GM12864 (cell line): Measurements from ENCODE around the gene SNX18.
"Not testable (repeated sequence)": the region's sequence is repeated elsewhere in the genome, so short reads cannot be mapped to it uniquely, and the experiment has no call there.

ENCODE experiments used
- DNase-seq: peaks from one replicate; pipeline ENCODE4 v3.0.0-alpha.2; 2011; ENCODE audit warnings: low read depth
- H3K4me3 ChIP-seq: 2 replicates; pipeline ENCODE4 v1.5.1; 2011; ENCODE audit warnings: mild to moderate bottlenecking, low read depth, low read length, control low read depth
- TF ChIP-seq, protein P1 (sequence below): IDR thresholded peaks from 2 replicates; pipeline ENCODE4 v1.5.1; 2011; ENCODE audit warnings: low read depth, mild to moderate bottlenecking, moderate library complexity, low read length, control low read depth, inconsistent platforms; ENCODE audit errors: missing control alignments

SNX18 gene

DNA sequence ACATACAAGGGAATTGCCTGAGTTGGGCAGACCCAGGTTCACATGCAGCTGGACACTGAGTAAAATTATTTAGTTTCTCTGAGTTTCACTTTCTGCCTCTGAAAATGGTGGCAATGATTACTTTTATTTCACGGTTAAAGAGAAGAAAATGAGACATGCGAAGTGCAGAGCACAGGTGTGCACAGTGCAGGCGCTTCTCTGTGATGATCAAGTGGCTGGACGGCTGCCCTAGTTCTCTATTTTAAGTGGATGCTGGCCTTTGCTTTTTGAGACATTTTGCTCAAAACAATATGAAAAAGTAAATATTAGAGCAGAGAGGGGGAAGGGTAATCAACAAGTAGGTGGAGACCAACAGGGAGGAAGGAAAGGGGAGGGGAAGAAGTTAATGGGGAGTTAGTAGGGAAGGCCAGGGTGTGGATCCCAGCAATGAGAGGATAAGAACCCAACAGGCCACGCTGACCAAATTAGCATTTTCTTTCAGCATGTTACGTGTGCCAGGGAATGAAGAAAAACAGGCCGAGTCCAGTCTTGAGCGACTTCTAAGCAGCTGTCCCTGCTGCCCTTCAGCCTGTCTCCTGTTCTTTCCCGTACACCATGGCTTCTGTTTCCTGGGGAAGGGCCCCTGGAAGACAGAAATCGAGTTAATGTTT, 16.1 kb downstream of the SNX18 start:
- H3K4me3 ChIP-seq: no peak overlapping the region
- no peak for DNase-seq

DNA sequence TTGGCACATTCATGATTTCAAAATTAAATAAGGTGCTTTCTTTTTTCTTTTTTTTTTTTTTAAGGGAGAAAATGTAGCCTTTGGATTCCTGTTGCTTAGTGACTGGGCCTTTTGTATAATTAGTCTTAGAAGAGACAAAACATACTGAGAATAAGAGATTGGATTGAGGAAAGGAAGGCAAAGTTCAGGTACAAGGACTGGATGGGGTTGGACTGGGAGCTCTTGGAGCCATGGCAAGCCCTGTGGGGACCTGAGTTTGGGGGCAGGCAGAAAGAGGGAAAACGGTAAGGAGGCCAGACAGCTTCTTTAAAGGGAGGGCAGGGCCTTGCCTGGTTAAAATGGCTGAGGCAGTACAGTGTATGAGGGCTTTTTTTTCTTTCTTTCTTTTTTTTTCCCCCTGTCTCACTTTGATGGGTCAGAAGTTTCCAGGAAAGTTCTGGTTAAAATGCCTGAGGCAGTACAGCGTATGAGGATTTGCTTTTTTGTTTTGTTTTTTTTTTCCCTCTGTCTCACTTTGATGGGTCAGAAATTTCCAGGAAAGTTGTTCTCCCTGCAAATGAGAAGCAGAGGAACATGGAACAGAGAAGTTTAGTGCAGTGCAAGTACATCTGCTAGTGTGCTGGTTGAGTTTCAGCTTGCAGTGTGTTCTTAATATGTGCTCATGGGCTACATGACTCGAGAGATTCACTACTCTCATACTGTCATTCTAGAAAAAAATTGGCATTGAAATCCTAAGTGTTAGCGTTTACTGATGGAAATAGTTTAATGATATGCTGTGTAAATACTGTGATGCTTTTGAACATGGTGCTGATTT, 16.8 kb downstream of the SNX18 start:
- no peak for DNase-seq
- TF ChIP-seq, protein P1, sequence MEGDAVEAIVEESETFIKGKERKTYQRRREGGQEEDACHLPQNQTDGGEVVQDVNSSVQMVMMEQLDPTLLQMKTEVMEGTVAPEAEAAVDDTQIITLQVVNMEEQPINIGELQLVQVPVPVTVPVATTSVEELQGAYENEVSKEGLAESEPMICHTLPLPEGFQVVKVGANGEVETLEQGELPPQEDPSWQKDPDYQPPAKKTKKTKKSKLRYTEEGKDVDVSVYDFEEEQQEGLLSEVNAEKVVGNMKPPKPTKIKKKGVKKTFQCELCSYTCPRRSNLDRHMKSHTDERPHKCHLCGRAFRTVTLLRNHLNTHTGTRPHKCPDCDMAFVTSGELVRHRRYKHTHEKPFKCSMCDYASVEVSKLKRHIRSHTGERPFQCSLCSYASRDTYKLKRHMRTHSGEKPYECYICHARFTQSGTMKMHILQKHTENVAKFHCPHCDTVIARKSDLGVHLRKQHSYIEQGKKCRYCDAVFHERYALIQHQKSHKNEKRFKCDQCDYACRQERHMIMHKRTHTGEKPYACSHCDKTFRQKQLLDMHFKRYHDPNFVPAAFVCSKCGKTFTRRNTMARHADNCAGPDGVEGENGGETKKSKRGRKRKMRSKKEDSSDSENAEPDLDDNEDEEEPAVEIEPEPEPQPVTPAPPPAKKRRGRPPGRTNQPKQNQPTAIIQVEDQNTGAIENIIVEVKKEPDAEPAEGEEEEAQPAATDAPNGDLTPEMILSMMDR: no peak
- no peak overlapping the region for H3K4me3 ChIP-seq

More for the DNA sequence above, 16.1 kb downstream of the SNX18 start:
- TF ChIP-seq, protein P1: no peak

DNA sequence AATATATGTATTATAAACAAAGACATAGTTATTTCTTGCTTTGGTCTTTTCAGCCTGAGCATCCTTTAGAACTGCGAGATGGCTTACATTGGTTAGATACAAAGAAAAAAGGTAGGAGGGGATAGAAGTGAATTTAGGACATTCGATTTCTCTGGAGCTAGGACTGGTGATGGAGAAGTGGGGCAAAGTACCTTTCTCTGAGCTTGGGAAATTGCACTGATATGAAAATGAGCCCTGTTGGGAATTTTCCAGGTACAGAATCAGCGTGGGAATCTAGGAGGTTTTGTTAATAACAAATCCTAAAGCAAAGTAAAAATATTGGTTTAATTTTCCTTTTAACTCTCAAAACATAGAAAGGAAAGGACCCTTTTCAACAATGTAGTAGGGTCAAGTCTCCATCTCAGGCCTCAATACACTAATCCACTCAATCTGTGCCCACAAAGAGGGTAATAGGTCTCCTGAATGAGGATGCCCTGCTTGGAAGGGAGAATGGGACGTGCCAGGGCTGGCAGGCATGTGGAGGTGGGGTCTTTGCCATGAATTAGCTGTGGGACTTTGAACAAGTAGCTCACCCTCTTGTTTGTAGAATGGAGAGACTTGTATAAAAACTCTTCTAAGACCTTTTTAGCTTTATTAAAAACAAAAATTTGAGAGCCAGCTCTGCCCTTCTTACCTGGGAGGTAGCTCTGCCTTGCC, 17.7 kb downstream of the SNX18 start:
- no peak for DNase-seq
- no peak overlapping the region for H3K4me3 ChIP-seq
- TF ChIP-seq, protein P1: no peak

DNA sequence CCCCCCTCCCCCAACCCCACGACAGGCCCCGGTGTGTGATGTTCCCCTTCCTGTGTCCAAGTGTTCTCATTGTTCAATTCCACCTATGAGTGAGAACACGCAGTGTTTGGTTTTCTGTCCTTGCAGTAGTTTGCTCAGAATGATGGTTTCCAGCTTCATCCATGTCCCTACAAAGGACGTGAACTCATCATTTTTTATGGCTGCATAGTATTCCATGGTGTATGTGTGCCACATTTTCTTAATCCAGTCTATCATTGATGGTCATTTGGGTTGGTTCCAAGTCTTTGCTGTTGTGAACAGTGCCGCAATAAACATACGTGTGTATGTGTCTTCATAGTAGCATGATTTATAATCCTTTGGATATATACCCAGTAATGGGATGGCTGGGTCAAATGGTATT, 18.8 kb downstream of the SNX18 start:
- DNase-seq, H3K4me3 ChIP-seq: not testable (repeated sequence)

DNA sequence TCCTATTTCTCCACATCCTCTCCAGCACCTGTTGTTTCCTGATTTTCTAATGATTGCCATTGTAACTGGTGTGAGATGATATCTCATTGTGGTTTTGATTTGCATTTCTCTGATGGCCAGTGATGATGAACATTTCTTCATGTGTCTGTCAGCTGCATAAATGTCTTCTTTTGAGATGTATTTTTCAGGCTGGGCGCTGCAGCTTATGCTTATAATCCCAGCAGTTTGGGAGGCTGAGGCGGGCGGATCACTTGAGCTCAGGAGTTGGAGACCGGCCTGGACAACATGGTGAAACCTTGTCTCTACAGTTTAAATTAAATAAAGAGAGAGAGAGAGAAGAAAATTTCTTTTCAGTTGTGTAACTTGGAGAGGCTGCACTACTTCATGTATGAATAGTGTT, 19.3 kb downstream of the SNX18 start:
- not testable (repeated sequence) for DNase-seq, H3K4me3 ChIP-seq

DNA sequence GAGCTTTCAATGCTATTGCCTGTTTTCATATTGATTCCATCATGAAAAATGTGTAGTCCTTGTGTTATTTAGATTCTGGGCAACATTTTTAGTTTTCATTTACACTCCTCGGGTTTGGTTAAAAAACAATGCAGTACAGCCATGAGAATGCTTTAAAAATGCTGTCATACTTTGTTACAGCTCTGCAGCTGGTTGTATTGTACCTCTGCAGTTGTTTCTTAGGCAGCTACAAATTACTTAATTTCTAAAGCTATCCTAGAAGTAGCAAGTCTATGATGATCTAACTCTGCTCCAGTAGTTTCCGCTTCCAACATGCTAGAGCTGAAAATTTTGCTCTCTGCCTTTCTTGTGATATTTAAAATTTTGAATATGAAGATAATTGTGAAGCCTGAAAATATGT, 20.2 kb downstream of the SNX18 start:
- TF ChIP-seq, protein P1: no peak
- no peak overlapping the region for H3K4me3 ChIP-seq
- DNase-seq: no peak

DNA sequence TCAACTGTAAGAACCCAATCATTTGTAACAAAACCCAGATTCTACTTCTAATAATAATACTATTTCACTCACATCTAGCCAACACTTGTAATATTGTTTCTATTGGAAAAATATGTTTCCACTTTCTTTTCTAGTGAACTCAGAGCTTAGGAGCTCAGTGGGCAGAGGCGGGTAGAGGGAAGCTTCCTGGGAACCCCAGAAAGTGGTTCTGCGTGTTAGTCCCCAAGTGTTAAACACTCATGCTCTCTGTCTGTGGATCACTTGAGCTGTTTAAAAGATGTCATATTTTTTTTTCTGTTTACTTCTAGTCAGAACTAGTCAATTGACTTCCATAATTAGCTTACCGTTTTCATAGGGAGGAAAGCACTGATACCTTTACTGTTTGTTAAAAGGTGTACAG, 20.6 kb downstream of the SNX18 start:
- TF ChIP-seq, protein P1: no peak
- H3K4me3 ChIP-seq: no peak overlapping the region
- DNase-seq: no peak
